HepG2 (cell line): Measurements from ENCODE around the gene NLRP6. TPM values are rescaled to one million over a fixed set of nuclear protein-coding genes. Genes with fewer than 3 reads are reported as not detected.

Experiments
- ATAC-seq: fragments of 200-7000 bp; cut with Tn5 transposase; 3 replicates; pipeline ENCODE4 v1.9.1; 2020; ENCODE audit warnings: mild to moderate bottlenecking, moderate library complexity
- BruUV-seq: library from RNA; stranded (reverse); fragments of 400-500 nt; replicated peaks from 2 replicates; lab custom pipeline; 2021; lab: Mats Ljungman, UMichigan
- CTCF ChIA-PET: fragments of 300-600 bp; formaldehyde crosslinking; extraction: SDS; loops from one replicate; lab custom pipeline; 2021; ENCODE audit warnings: low total read pairs, inconsistent platforms, low intra/inter-chr PET ratio; lab: Yijun Ruan, JAX
- POLR2A ChIA-PET: fragments of 350-600 bp; sonication (Branson Sonifier 250); formaldehyde crosslinking; loops from one replicate; lab custom pipeline; 2020; ENCODE audit warnings: antibody characterized with exemption, inconsistent platforms; lab: Yijun Ruan, JAX
- DNase-seq: peaks from one replicate; pipeline ENCODE4 v3.0.0-alpha.2; 2015; ENCODE audit warnings: low spot score
- FAIRE-seq: peaks from 3 replicates; lab custom pipeline; 2011; peaks lifted over from hg19 to GRCh38; lab: Jason Lieb, UNC
- H2AFZ ChIP-seq: one replicate; pipeline ENCODE4 v1.6.1; 2011; ENCODE audit warnings: low read length, inconsistent platforms
- H3K27ac ChIP-seq: fragments of 300-600 bp; 3 replicates; pipeline ENCODE4 v1.8.0; 2011; ENCODE audit warnings: mixed run types, mild to moderate bottlenecking, mixed read lengths, low read length, inconsistent platforms; ENCODE audit not compliant: insufficient read depth; ENCODE audit errors: extremely low read length
- H3K27me3 ChIP-seq, 2 experiments: fragments of 200-600 bp in 1 of 2; 2 replicates in 1 of 2; 3 replicates in 1 of 2; pipeline versions ENCODE4 v1.6.0 to v1.8.0; 2011; ENCODE audit warnings: low read length in 2 of 2, mild to moderate bottlenecking in 2 of 2, moderate library complexity in 2 of 2, inconsistent platforms in 1 of 2; ENCODE audit not compliant: insufficient read depth in 2 of 2, control insufficient read depth in 1 of 2
- H3K36me3 ChIP-seq, 2 experiments: fragments of 200-600 bp in 1 of 2; replicated peaks in 1 of 2; 2 replicates in 1 of 2; 3 replicates in 1 of 2; pipeline versions ENCODE4 v1.5.1 to v1.8.0; 2011; ENCODE audit warnings: low read length in 2 of 2, inconsistent platforms in 1 of 2; ENCODE audit not compliant: insufficient read depth in 2 of 2, control insufficient read depth in 1 of 2
- H3K4me1 ChIP-seq: 2 replicates; pipeline ENCODE4 v1.5.1; 2012; ENCODE audit warnings: low read length, inconsistent platforms; ENCODE audit not compliant: insufficient read depth
- H3K4me2 ChIP-seq: 2 replicates; pipeline ENCODE4 v1.6.0; 2011; ENCODE audit warnings: low read depth, low read length, inconsistent platforms
- H3K4me3 ChIP-seq, 3 experiments: fragments of 200-600 bp in 1 of 3; sonication (generic), shearing (Covaris generic) in 1 of 3; replicated peaks in 1 of 3; 2 replicates each; pipeline ENCODE4 v1.5.1; 2011 to 2016; ENCODE audit warnings: low read length in 3 of 3, inconsistent platforms in 2 of 3, low read depth in 2 of 3, mild to moderate bottlenecking in 2 of 3, control low read depth in 1 of 3, mixed read lengths in 1 of 3; ENCODE audit not compliant: insufficient read depth in 1 of 3
- H3K79me2 ChIP-seq: one replicate; pipeline ENCODE4 v1.6.1; 2011; ENCODE audit warnings: low read length, inconsistent platforms; ENCODE audit not compliant: insufficient read depth
- H3K9ac ChIP-seq: 2 replicates; pipeline ENCODE4 v1.6.0; 2011; ENCODE audit warnings: mild to moderate bottlenecking, low read depth, low read length, inconsistent platforms; ENCODE audit not compliant: insufficient read depth
- H3K9me3 ChIP-seq: 2 replicates; pipeline ENCODE4 v1.5.1; 2012; ENCODE audit warnings: mild to moderate bottlenecking, low read length
- H4K20me1 ChIP-seq: 2 replicates; pipeline ENCODE4 v1.6.0; 2011; ENCODE audit warnings: inconsistent platforms, mild to moderate bottlenecking, low read length, moderate library complexity; ENCODE audit not compliant: insufficient read depth
- CC2D1A ChIP-seq: sonication (generic); formaldehyde crosslinking; IDR thresholded peaks from 2 replicates; pipeline ENCODE4 v1.8.1; 2023; ENCODE audit warnings: mild to moderate bottlenecking, missing genetic modification reagents
- EZH2 ChIP-seq: conservative IDR thresholded peaks from 2 replicates; pipeline ENCODE4 v1.6.1; 2012; ENCODE audit warnings: mild to moderate bottlenecking, low read depth, low read length, moderate library complexity
- FOXK2 ChIP-seq: fragments of 450-650 bp; IDR thresholded peaks from 2 replicates; pipeline ENCODE4 v1.6.1; 2016
- GTF2F1 ChIP-seq: fragments of 150-350 bp; IDR thresholded peaks from 2 replicates; pipeline ENCODE4 v1.6.1; 2014; ENCODE audit warnings: low read length
- HHEX ChIP-seq: IDR thresholded peaks from 2 replicates; pipeline ENCODE4 v1.6.1; 2016; ENCODE audit warnings: control low read depth
- IKZF5 ChIP-seq: IDR thresholded peaks from 2 replicates; pipeline ENCODE4 v1.6.1; 2018; ENCODE audit warnings: missing genetic modification reagents, mild to moderate bottlenecking, missing compliant biosample characterization
- REL ChIP-seq: sonication (generic); formaldehyde crosslinking; conservative IDR thresholded peaks from 2 replicates; pipeline ENCODE4 v1.8.0; 2022; ENCODE audit warnings: mild to moderate bottlenecking, missing genetic modification reagents, moderate library complexity
- SNRNP70 ChIP-seq: fragments of 200-400 bp; formaldehyde crosslinking; IDR thresholded peaks from 2 replicates; pipeline ENCODE4 v1.6.1; 2017; ENCODE audit warnings: mild to moderate bottlenecking, low read depth, low read length, moderate library complexity
- TCF12 ChIP-seq, 2 experiments: fragments of 450-650 bp in 1 of 2; sonication (generic) in 1 of 2; formaldehyde crosslinking in 1 of 2; IDR thresholded peaks; 2 replicates each; pipeline versions ENCODE4 v1.6.1 to v1.8.0; 2017 to 2022; ENCODE audit warnings: antibody characterized with exemption in 1 of 2, mild to moderate bottlenecking in 1 of 2, missing genetic modification reagents in 1 of 2, moderate library complexity in 1 of 2
- TRIM24 ChIP-seq: sonication (generic); formaldehyde crosslinking; IDR thresholded peaks from 2 replicates; pipeline ENCODE4 v1.8.0; 2022; ENCODE audit warnings: mild to moderate bottlenecking, missing genetic modification reagents
- ZNF232 ChIP-seq: sonication (generic); formaldehyde crosslinking; IDR thresholded peaks from 2 replicates; pipeline ENCODE4 v1.4.0; 2020; ENCODE audit warnings: missing genetic modification reagents, borderline replicate concordance
- ZNF367 ChIP-seq: sonication (generic); formaldehyde crosslinking; IDR thresholded peaks from 2 replicates; pipeline ENCODE4 v1.4.0; 2020; ENCODE audit warnings: missing genetic modification reagents, borderline replicate concordance
- ZNF720 ChIP-seq: sonication (generic); formaldehyde crosslinking; IDR thresholded peaks from 2 replicates; pipeline ENCODE4 v1.4.0; 2020; ENCODE audit warnings: missing genetic modification reagents
- ZNF781 ChIP-seq: sonication (generic); formaldehyde crosslinking; IDR thresholded peaks from 2 replicates; pipeline ENCODE4 v1.5.1; 2020; ENCODE audit warnings: borderline replicate concordance, mild to moderate bottlenecking, missing genetic modification reagents; ENCODE audit errors: not compliant biosample characterization
- WGBS: methylation state at CpG from one replicate; pipeline ENCODE4 v1.1.6; 2017; ENCODE audit warnings: low lambda C conversion rate; 5-methylcytosine and 5-hydroxymethylcytosine counted together
- in situ Hi-C: cut with HindIII; loops from 2 replicates; pipeline ENCODE4 v1.10.0; 2017; ENCODE audit warnings: low pct_unique_long_range_greater_than_20kb; ENCODE audit not compliant: extremely low pct_ligation_motif_present
- intact Hi-C: fragments of 100-400 bp; cut with micrococcal nuclease; formaldehyde crosslinking; loops from one replicate; pipeline ENCODE4 v1.10.0; 2022; ENCODE audit not compliant: unreplicated experiment
- polyA plus RNA-seq, 8 experiments: library from polyadenylated mRNA; depleted of rRNA in 3 of 8; stranded (reverse) in 7 of 8; unstranded in 1 of 8; fragments of >200 nt; fragmentation: Illumina TruSeq in 4 of 8; extraction: Trizol in 4 of 8; gene quantifications; 2 replicates each; pipeline versions ENCODE4 v1.2.1 to v1.2.3, GENCODE V29; 2011 to 2016; ENCODE audit warnings: low read depth in 4 of 8, missing spikeins in 1 of 8, mixed read lengths in 1 of 8; ENCODE audit not compliant: insufficient read depth in 1 of 8
- total RNA-seq, 5 experiments: library from RNA; depleted of rRNA; stranded (reverse); fragments of >200 nt; fragmentation: Illumina TruSeq; extraction: Trizol; gene quantifications; 2 replicates each; pipeline ENCODE4 v1.2.3, GENCODE V29; 2016; ENCODE audit warnings: low read depth in 1 of 5
- TF ChIP-seq, protein P1 (sequence below): sonication (generic); formaldehyde crosslinking; IDR thresholded peaks from 2 replicates; pipeline ENCODE4 v1.5.1; 2020; ENCODE audit warnings: mild to moderate bottlenecking, missing genetic modification reagents, borderline replicate concordance

NLRP6 gene
- total and polyA plus RNA-seq, 2 of the 13 experiments (the other 11 are each of a cell fraction or from before 2014, with no cell fraction given): not detected

DNA sequence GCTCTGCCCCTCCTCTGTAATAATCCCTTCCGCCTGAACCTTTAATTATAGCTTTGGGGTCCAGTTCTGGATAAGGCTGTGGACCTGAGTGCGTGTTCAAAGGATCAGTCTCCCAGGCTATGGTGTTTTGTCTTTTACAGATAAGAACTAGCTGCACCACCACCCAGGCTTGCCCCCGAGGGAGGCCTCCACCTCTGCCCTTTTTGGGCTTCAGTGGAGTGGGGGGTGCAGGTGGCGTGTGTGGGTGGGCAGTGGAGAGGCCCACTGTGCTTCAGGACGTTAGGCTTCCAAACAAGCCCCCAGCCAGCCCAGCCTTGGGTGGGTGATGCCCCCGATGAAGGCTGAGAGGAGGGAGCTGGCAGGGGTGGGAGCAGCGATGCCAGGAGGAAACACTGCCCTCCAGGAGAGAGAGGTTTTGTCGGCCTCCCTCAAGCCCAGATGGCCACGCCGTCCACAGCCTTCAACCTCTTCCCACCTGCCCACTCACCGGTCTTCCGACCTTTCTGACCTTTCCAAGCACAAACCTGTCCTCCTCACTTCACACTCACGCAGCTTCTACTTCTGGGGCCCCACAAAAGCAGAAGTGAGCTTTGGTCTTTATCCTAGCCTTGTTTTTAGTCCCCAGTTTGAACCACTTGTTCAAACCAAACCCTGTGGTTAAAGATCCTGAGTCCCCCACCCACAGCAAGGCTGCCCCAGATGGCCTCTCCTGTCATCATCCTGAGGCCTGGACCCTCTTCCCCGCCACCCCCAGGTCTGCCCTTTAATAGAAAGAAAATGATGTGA, 21.1 kb upstream of the NLRP6 start:
- no peak for ATAC-seq
- BruUV-seq: no TSS peak
- in situ Hi-C loops: no loop called here
- CTCF ChIA-PET: no interaction called here
- POLR2A ChIA-PET: no interaction called here
- H3K4me2 ChIP-seq: peak overlapping the region; percentile 35
- H2AFZ ChIP-seq: no peak overlapping the region
- intact Hi-C loops: no loop called here
- peaks cover 8% of the 10 kb centered on the region; the same call in 1 of the 2 replicates for H3K4me1 ChIP-seq
- H3K4me3 ChIP-seq: no peak overlapping the region
- H3K79me2 ChIP-seq: no peaks in the 10 kb centered on the region
- 25% methylated on average over 9 of the region's 14 CpGs for WGBS
- no peaks in the 10 kb centered on the region for H3K9me3 ChIP-seq
- no peak for TF ChIP-seq ZNF781
- TF ChIP-seq ZNF367 (CRISPR knock-in tag): no peak
- no peak for TF ChIP-seq EZH2
- TF ChIP-seq TRIM24 (CRISPR knock-in tag): no peak
- TF ChIP-seq HHEX (CRISPR knock-in tag): no peak
- TF ChIP-seq FOXK2: no peak
- TF ChIP-seq SNRNP70: no peak
- TF ChIP-seq ZNF232 (CRISPR knock-in tag): no peak
- TF ChIP-seq ZNF720 (CRISPR knock-in tag): no peak
- no peak for TF ChIP-seq IKZF5 (CRISPR knock-in tag)
- TF ChIP-seq, protein P1, sequence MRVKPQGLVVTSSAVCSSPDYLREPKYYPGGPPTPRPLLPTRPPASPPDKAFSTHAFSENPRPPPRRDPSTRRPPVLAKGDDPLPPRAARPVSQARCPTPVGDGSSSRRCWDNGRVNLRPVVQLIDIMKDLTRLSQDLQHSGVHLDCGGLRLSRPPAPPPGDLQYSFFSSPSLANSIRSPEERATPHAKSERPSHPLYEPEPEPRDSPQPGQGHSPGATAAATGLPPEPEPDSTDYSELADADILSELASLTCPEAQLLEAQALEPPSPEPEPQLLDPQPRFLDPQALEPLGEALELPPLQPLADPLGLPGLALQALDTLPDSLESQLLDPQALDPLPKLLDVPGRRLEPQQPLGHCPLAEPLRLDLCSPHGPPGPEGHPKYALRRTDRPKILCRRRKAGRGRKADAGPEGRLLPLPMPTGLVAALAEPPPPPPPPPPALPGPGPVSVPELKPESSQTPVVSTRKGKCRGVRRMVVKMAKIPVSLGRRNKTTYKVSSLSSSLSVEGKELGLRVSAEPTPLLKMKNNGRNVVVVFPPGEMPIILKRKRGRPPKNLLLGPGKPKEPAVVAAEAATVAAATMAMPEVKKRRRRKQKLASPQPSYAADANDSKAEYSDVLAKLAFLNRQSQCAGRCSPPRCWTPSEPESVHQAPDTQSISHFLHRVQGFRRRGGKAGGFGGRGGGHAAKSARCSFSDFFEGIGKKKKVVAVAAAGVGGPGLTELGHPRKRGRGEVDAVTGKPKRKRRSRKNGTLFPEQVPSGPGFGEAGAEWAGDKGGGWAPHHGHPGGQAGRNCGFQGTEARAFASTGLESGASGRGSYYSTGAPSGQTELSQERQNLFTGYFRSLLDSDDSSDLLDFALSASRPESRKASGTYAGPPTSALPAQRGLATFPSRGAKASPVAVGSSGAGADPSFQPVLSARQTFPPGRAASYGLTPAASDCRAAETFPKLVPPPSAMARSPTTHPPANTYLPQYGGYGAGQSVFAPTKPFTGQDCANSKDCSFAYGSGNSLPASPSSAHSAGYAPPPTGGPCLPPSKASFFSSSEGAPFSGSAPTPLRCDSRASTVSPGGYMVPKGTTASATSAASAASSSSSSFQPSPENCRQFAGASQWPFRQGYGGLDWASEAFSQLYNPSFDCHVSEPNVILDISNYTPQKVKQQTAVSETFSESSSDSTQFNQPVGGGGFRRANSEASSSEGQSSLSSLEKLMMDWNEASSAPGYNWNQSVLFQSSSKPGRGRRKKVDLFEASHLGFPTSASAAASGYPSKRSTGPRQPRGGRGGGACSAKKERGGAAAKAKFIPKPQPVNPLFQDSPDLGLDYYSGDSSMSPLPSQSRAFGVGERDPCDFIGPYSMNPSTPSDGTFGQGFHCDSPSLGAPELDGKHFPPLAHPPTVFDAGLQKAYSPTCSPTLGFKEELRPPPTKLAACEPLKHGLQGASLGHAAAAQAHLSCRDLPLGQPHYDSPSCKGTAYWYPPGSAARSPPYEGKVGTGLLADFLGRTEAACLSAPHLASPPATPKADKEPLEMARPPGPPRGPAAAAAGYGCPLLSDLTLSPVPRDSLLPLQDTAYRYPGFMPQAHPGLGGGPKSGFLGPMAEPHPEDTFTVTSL (CRISPR knock-in tag): no peak
- TF ChIP-seq GTF2F1: no peak
- no peak for TF ChIP-seq REL (CRISPR knock-in tag)
- TF ChIP-seq TCF12 (IDR thresholded peaks at IDR 0.05): no peak
- TF ChIP-seq TCF12 (CRISPR knock-in tag; IDR thresholded peaks at IDR 0.05): no peak
- no peak for TF ChIP-seq CC2D1A (CRISPR knock-in tag)
- H3K27ac ChIP-seq: no peak overlapping the region
- H3K27me3 ChIP-seq: peaks cover 0 to 7% of the 10 kb centered on the region in 2 experiments; a peak in 1 of 5 replicates
- H3K9ac ChIP-seq: no peak overlapping the region
- FAIRE-seq: no peak
- no peaks in the 10 kb centered on the region for H4K20me1 ChIP-seq
- peaks cover 10 to 14% of the 10 kb centered on the region in 2 experiments; a peak in 3 of 5 replicates for H3K36me3 ChIP-seq
- DNase-seq: no peak
